HepG2 (cell line): ENCODE measurements around the gene GABRA4. TPM values are rescaled to one million over a fixed set of nuclear protein-coding genes. Genes with fewer than 3 reads are reported as not detected.
A peak's percentile ranks its signal among the peaks of the same experiment; 100 is the strongest.

Source experiments
- BCL6 ChIP-seq: IDR thresholded peaks from 2 replicates; pipeline ENCODE4 v1.6.1; 2016; ENCODE audit warnings: missing genetic modification reagents, missing compliant biosample characterization
- E2F5 ChIP-seq: sonication (generic); formaldehyde crosslinking; conservative IDR thresholded peaks from 2 replicates; pipeline ENCODE4 v1.4.0; 2020; ENCODE audit warnings: missing genetic modification reagents
- HNF4A ChIP-seq: sonication (generic); formaldehyde crosslinking; IDR thresholded peaks from 2 replicates; pipeline ENCODE4 v1.4.0; 2020; ENCODE audit warnings: missing genetic modification reagents
- HNF4G ChIP-seq, 2 experiments: sonication (generic) in 1 of 2; formaldehyde crosslinking in 1 of 2; IDR thresholded peaks; 2 replicates each; pipeline versions ENCODE4 v1.4.0 to v1.6.1; 2011 to 2020; ENCODE audit warnings: borderline replicate concordance in 2 of 2, low read depth in 2 of 2, mild to moderate bottlenecking in 2 of 2, low read length in 1 of 2, missing genetic modification reagents in 1 of 2, moderate library complexity in 1 of 2
- NFE2L2 ChIP-seq: fragments of 150-350 bp; IDR thresholded peaks from 2 replicates; pipeline ENCODE4 v1.6.1; 2014; ENCODE audit warnings: low read length
- NR2F1 ChIP-seq, 2 experiments: fragments of 450-650 bp in 1 of 2; formaldehyde crosslinking in 1 of 2; IDR thresholded peaks; 2 replicates each; pipeline versions ENCODE4 v1.5.0 to v1.6.1; 2016 to 2020; ENCODE audit warnings: mild to moderate bottlenecking in 1 of 2, missing compliant biosample characterization in 1 of 2, missing genetic modification reagents in 1 of 2, moderate library complexity in 1 of 2
- RARA ChIP-seq: IDR thresholded peaks from 2 replicates; pipeline ENCODE4 v1.6.1; 2016; ENCODE audit warnings: missing genetic modification reagents, missing compliant biosample characterization
- SOX6 ChIP-seq, 2 experiments: fragments of 450-650 bp in 1 of 2; sonication (generic) in 1 of 2; formaldehyde crosslinking in 1 of 2; IDR thresholded peaks; 2 replicates each; pipeline versions ENCODE4 v1.4.0 to v1.6.1; 2017 to 2020; ENCODE audit warnings: antibody characterized with exemption in 1 of 2, mild to moderate bottlenecking in 1 of 2, missing genetic modification reagents in 1 of 2
- TBX3 ChIP-seq: fragments of 450-650 bp; IDR thresholded peaks from 2 replicates; pipeline ENCODE4 v1.6.1; 2017; ENCODE audit warnings: antibody characterized with exemption, mild to moderate bottlenecking, inconsistent platforms, borderline replicate concordance
- TCF7 ChIP-seq: sonication (generic); IDR thresholded peaks from 2 replicates; pipeline ENCODE4 v1.6.1; 2016; ENCODE audit warnings: antibody characterized with exemption, low read depth
- TCF7L2 ChIP-seq: IDR thresholded peaks from 2 replicates; pipeline ENCODE4 v1.6.1; 2011; ENCODE audit warnings: mild to moderate bottlenecking, low read depth, low read length, moderate library complexity
- U2AF2 ChIP-seq: fragments of 200-400 bp; formaldehyde crosslinking; IDR thresholded peaks from 2 replicates; pipeline ENCODE4 v1.6.1; 2017; ENCODE audit warnings: low read depth, mild to moderate bottlenecking, low read length
- ZBTB1 ChIP-seq: sonication (generic); formaldehyde crosslinking; IDR thresholded peaks from 2 replicates; pipeline ENCODE4 v1.4.0; 2020; ENCODE audit warnings: missing genetic modification reagents, borderline replicate concordance
- ZNF256 ChIP-seq: sonication (generic); formaldehyde crosslinking; conservative IDR thresholded peaks from 2 replicates; pipeline ENCODE4 v1.4.0; 2020; ENCODE audit warnings: missing genetic modification reagents
- polyA plus RNA-seq, 8 experiments: library from polyadenylated mRNA; depleted of rRNA in 3 of 8; stranded (reverse) in 7 of 8; unstranded in 1 of 8; fragments of >200 nt; fragmentation: Illumina TruSeq in 4 of 8; extraction: Trizol in 4 of 8; gene quantifications; 2 replicates each; pipeline versions ENCODE4 v1.2.1 to v1.2.3, GENCODE V29; 2011 to 2016; ENCODE audit warnings: low read depth in 4 of 8, missing spikeins in 1 of 8, mixed read lengths in 1 of 8; ENCODE audit not compliant: insufficient read depth in 1 of 8
- total RNA-seq, 5 experiments: library from RNA; depleted of rRNA; stranded (reverse); fragments of >200 nt; fragmentation: Illumina TruSeq; extraction: Trizol; gene quantifications; 2 replicates each; pipeline ENCODE4 v1.2.3, GENCODE V29; 2016; ENCODE audit warnings: low read depth in 1 of 5
- TF ChIP-seq, protein P1 (sequence below), 2 experiments: sonication (generic) in 1 of 2; formaldehyde crosslinking in 1 of 2; IDR thresholded peaks; 2 replicates each; pipeline versions ENCODE4 v1.4.0 to v1.6.1; 2016 to 2020; ENCODE audit warnings: borderline replicate concordance in 1 of 2, low read depth in 1 of 2, mild to moderate bottlenecking in 1 of 2, missing genetic modification reagents in 1 of 2
- TF ChIP-seq, protein P2 (sequence below): sonication (generic); formaldehyde crosslinking; IDR thresholded peaks from 2 replicates; pipeline ENCODE4 v1.4.0; 2020; ENCODE audit warnings: mild to moderate bottlenecking, low read depth, missing genetic modification reagents
- TF ChIP-seq, protein P3 (sequence below): sonication (generic); formaldehyde crosslinking; IDR thresholded peaks from 2 replicates; pipeline ENCODE4 v1.4.0; 2020; ENCODE audit warnings: mild to moderate bottlenecking, missing genetic modification reagents, borderline replicate concordance

The GABRA4 gene
- total and polyA plus RNA-seq, 2 of the 13 experiments (the other 11 are each of a cell fraction or from before 2014, with no cell fraction given): not detected

- TF ChIP-seq, protein P1, sequence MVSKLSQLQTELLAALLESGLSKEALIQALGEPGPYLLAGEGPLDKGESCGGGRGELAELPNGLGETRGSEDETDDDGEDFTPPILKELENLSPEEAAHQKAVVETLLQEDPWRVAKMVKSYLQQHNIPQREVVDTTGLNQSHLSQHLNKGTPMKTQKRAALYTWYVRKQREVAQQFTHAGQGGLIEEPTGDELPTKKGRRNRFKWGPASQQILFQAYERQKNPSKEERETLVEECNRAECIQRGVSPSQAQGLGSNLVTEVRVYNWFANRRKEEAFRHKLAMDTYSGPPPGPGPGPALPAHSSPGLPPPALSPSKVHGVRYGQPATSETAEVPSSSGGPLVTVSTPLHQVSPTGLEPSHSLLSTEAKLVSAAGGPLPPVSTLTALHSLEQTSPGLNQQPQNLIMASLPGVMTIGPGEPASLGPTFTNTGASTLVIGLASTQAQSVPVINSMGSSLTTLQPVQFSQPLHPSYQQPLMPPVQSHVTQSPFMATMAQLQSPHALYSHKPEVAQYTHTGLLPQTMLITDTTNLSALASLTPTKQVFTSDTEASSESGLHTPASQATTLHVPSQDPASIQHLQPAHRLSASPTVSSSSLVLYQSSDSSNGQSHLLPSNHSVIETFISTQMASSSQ (IDR thresholded peaks at IDR 0.05; ENCODE audit: low read depth): peak; percentile 57; the same call in 1 of the 2 replicates
- TF ChIP-seq, protein P1 (CRISPR knock-in tag; IDR thresholded peaks at IDR 0.05; ENCODE audit: borderline replicate concordance): no peak
- TF ChIP-seq RARA (CRISPR knock-in tag): peak; percentile 33; the same call in 1 of the 2 replicates
- TF ChIP-seq ZNF256 (CRISPR knock-in tag): no peak
- TF ChIP-seq, protein P2, sequence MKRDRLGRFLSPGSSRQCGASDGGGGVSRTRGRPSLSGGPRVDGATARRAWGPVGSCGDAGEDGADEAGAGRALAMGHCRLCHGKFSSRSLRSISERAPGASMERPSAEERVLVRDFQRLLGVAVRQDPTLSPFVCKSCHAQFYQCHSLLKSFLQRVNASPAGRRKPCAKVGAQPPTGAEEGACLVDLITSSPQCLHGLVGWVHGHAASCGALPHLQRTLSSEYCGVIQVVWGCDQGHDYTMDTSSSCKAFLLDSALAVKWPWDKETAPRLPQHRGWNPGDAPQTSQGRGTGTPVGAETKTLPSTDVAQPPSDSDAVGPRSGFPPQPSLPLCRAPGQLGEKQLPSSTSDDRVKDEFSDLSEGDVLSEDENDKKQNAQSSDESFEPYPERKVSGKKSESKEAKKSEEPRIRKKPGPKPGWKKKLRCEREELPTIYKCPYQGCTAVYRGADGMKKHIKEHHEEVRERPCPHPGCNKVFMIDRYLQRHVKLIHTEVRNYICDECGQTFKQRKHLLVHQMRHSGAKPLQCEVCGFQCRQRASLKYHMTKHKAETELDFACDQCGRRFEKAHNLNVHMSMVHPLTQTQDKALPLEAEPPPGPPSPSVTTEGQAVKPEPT (CRISPR knock-in tag): no peak
- TF ChIP-seq, protein P3, sequence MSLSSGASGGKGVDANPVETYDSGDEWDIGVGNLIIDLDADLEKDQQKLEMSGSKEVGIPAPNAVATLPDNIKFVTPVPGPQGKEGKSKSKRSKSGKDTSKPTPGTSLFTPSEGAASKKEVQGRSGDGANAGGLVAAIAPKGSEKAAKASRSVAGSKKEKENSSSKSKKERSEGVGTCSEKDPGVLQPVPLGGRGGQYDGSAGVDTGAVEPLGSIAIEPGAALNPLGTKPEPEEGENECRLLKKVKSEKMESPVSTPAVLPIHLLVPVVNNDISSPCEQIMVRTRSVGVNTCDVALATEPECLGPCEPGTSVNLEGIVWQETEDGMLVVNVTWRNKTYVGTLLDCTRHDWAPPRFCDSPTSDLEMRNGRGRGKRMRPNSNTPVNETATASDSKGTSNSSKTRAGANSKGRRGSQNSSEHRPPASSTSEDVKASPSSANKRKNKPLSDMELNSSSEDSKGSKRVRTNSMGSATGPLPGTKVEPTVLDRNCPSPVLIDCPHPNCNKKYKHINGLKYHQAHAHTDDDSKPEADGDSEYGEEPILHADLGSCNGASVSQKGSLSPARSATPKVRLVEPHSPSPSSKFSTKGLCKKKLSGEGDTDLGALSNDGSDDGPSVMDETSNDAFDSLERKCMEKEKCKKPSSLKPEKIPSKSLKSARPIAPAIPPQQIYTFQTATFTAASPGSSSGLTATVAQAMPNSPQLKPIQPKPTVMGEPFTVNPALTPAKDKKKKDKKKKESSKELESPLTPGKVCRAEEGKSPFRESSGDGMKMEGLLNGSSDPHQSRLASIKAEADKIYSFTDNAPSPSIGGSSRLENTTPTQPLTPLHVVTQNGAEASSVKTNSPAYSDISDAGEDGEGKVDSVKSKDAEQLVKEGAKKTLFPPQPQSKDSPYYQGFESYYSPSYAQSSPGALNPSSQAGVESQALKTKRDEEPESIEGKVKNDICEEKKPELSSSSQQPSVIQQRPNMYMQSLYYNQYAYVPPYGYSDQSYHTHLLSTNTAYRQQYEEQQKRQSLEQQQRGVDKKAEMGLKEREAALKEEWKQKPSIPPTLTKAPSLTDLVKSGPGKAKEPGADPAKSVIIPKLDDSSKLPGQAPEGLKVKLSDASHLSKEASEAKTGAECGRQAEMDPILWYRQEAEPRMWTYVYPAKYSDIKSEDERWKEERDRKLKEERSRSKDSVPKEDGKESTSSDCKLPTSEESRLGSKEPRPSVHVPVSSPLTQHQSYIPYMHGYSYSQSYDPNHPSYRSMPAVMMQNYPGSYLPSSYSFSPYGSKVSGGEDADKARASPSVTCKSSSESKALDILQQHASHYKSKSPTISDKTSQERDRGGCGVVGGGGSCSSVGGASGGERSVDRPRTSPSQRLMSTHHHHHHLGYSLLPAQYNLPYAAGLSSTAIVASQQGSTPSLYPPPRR (CRISPR knock-in tag): peak; percentile 75
- TF ChIP-seq BCL6 (CRISPR knock-in tag): 0 out of 2 replicates have a peak, but pooled peaks have one; percentile 14
- no peak for TF ChIP-seq TCF7L2
- TF ChIP-seq NR2F1 (CRISPR knock-in tag; IDR thresholded peaks at IDR 0.05): peak in 1 of 2 experiments; percentile 60; a peak in 1 of 4 replicates
- TF ChIP-seq NFE2L2: no peak
- TF ChIP-seq E2F5 (CRISPR knock-in tag): no peak
- TF ChIP-seq TCF7: peak; percentile 50; the same call in 1 of the 2 replicates
- TF ChIP-seq U2AF2: no peak
- TF ChIP-seq ZBTB1 (CRISPR knock-in tag): no peak
- TF ChIP-seq HNF4A (CRISPR knock-in tag): peak; percentile 57
- TF ChIP-seq TBX3: peak; percentile 85
- TF ChIP-seq SOX6 (IDR thresholded peaks at IDR 0.05): no peak
- TF ChIP-seq SOX6 (CRISPR knock-in tag; IDR thresholded peaks at IDR 0.05): peak; percentile 92
- peak; percentile 46; the same call in 1 of the 2 replicates for TF ChIP-seq HNF4G (IDR thresholded peaks at IDR 0.05; ENCODE audit: borderline replicate concordance, low read depth, low read length)
- no peak for TF ChIP-seq HNF4G (CRISPR knock-in tag; IDR thresholded peaks at IDR 0.05; ENCODE audit: borderline replicate concordance, low read depth)
These were observed 104.0 kb downstream of the GABRA4 start (continued) for GRCh38 chr4:46889410-46889809.
